ENCODE data around the gene POTEI. TPM values are rescaled to one million over a fixed set of nuclear protein-coding genes. Genes with fewer than 3 reads are reported as not detected.
"Not testable (repeated sequence)": the region's sequence is repeated elsewhere in the genome, so short reads cannot be mapped to it uniquely, and the experiment has no call there.

Gene POTEI
- polyA plus RNA-seq, 3 donors from 2014 or later = not detected

- not testable (repeated sequence) for H3K4me1 Mint-ChIP-seq; H3K36me3 Mint-ChIP-seq; H3K27ac Mint-ChIP-seq; H3K4me3 Mint-ChIP-seq; H3K9me3 Mint-ChIP-seq; H3K27me3 Mint-ChIP-seq (ENCODE audit: low read depth in 3 of 3); DNase-seq
Observed at GRCh38 chr2:130522390-130522789, 13.3 kb upstream of the POTEI start.

DNA sequence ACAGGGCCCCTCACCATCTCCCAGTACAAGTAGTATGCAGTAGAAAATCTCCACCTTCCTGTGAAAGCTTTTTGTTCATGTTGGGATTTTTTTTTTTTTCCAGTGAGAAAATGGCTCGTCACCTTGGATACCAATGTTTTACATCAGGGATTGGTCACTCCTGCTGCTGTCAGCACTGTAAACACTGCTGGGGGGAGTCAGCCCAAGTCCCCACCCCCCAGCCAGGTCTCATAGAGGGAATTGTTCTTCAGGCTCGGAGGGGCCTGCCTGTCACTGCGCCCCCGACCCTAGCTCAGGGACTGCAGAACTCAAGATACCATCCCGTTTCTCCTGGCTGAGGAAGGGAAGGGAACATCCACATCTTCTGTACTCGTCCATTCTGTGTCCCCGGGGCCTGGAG lies 11.9 kb upstream of the POTEI start, which contains the start of gene CFC1B:
CFC1B (plus strand) TSS at position 231 of the 400 bp plus-strand sequence. CDS start 263 bp downstream, outside the sequence.
- not testable (repeated sequence) for DNase-seq; H3K4me3 Mint-ChIP-seq; H3K36me3 Mint-ChIP-seq; H3K4me1 Mint-ChIP-seq; H3K27me3 Mint-ChIP-seq (ENCODE audit: low read depth in 3 of 3); H3K9me3 Mint-ChIP-seq; H3K27ac Mint-ChIP-seq

DNA sequence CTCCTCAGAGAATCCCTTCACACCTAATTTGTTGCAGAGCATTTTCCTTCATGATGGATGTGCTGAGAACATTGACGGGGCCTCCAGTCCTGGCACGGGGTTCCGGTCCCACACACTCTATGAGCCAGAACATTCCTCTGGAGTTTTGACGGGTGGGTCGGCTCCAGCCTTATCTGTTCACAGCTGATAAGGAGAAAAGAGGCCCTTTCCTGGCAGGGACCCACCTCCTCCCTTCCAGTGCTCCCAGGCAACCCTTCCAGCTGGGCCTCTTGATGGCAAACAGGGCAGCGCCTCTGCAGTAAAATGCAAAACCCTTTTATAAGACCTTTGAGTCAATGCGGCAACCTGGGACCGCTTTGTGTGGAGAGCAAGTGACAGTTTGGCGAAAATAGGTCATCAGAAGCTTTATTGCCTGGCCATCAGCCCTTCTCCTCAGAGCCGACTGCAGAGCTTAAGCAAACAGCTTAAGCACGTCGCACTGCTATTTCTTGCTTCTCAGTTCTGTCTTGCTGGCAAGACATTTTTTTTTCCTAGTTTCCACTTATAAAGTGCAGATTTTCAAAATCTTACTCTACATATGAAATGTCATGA lies 9.5 kb upstream of the POTEI start:
- not testable (repeated sequence) for H3K4me3 Mint-ChIP-seq; DNase-seq; H3K4me1 Mint-ChIP-seq; H3K9me3 Mint-ChIP-seq; H3K27ac Mint-ChIP-seq; H3K36me3 Mint-ChIP-seq; H3K27me3 Mint-ChIP-seq (ENCODE audit: low read depth in 3 of 3)

DNA sequence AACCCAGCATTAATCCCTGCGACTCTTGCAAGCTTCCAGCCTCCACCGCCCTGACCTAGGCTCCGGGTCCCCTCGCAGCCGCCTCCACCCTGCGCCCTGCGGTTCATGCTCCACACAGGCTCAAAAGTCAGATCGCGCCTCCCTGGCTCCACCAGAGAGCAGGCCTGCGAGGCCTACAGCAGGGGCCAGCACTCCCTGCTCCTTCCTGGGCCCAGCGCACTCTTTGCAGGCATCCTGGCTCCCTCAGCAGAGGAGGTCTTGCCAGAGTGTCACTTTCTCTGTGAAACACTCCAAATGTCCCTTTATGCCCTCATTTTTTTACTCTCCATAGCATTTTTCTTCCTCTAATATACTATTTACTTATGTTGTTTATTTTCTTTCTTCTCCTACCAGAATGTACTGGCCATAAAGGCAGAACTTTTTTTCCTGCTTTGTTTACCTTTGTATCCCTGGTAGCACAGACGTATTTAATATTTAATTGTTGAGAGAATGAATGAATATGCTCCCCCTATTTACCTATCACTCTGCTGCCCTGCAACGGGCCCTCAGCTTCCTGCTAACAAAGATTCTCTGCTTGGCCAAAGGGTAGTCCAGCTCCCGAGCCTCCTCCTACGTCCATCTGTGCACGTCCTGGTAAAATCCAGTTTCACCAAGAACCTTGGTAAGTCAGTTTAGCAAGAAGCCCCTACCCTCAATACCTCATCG lies 2.8 kb upstream of the POTEI start:
- not testable (repeated sequence) for H3K27ac Mint-ChIP-seq; H3K27me3 Mint-ChIP-seq (ENCODE audit: low read depth in 3 of 3); H3K9me3 Mint-ChIP-seq; H3K4me1 Mint-ChIP-seq; DNase-seq; H3K4me3 Mint-ChIP-seq; H3K36me3 Mint-ChIP-seq

GRCh38 chr2:130510807-130511746 lies 1.9 kb upstream of the POTEI start:
- not testable (repeated sequence) for H3K4me3 Mint-ChIP-seq; H3K27ac Mint-ChIP-seq; H3K9me3 Mint-ChIP-seq; H3K27me3 Mint-ChIP-seq (ENCODE audit: low read depth in 3 of 3); DNase-seq; H3K4me1 Mint-ChIP-seq; H3K36me3 Mint-ChIP-seq

DNA sequence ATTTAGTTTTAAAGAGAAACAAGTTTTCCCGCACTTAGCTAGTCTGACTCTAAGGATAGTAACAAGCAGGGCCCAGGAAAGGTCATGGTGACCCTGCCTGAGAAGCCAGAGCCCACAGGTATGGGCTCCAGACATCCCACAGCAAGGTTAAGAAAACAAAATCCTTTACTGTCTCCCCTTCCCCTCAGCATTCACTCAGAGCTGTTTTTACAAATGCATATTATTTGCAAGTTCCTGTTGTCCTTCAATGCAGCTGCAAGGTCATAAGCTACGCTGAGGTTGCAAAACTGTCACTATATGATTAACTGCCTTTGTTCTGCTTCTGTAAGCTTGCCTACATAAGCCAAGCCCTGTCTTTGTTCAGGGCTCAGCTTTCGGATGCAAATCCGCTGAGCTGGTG lies 18.1 kb downstream of the POTEI start:
- H3K27me3 Mint-ChIP-seq (ENCODE audit: low read depth in 3 of 3); DNase-seq; H3K9me3 Mint-ChIP-seq; H3K27ac Mint-ChIP-seq; H3K36me3 Mint-ChIP-seq; H3K4me1 Mint-ChIP-seq; H3K4me3 Mint-ChIP-seq: not testable (repeated sequence)

GRCh38 chr2:130455413-130455812 lies 53.7 kb downstream of the POTEI start:
- not testable (repeated sequence) for DNase-seq; H3K9me3 Mint-ChIP-seq; H3K4me1 Mint-ChIP-seq; H3K36me3 Mint-ChIP-seq; H3K4me3 Mint-ChIP-seq; H3K27ac Mint-ChIP-seq; H3K27me3 Mint-ChIP-seq (ENCODE audit: low read depth in 3 of 3)

- H3K4me3 Mint-ChIP-seq; H3K27me3 Mint-ChIP-seq (ENCODE audit: low read depth in 3 of 3); H3K36me3 Mint-ChIP-seq; DNase-seq; H3K27ac Mint-ChIP-seq; H3K9me3 Mint-ChIP-seq; H3K4me1 Mint-ChIP-seq: not testable (repeated sequence)
Observed at GRCh38 chr2:130454712-130455083, 54.4 kb downstream of the POTEI start.

DNA sequence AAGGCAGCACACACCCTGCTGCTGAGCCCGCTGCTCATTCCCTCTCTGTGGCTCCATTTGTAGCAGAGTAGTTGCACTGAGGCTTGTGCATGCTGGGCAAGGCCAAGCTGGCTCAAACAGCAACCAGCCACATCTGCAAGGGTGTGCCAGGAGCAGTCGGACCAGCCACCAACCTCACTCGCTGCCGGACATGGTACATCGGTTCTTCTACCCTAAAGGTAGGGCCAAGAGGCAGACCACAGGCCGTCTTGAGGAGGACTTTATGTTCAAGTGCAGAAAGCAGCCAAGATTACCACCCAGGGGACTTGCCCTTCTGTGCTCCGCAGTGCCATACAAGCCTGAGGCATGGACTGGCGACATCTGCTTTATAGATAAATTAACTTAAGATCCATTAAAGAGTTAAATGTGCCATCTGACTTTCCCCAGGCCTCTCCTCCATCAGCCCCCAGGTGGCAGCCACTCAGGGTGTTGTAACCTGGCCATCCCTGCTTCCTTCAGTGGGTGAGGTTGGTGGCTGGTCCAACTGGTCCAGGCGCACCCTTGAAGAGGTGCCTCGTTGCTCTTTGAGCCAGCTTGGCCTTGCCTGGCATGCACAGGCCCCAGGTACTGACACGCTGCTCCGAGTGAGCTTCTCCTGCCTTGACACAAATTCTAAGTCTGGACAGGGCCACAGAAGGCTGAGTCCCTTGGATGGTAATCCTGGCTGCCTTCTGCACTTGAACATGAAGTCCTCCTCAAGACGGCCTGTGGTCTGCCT lies 55.0 kb downstream of the POTEI start:
- H3K27ac Mint-ChIP-seq; H3K4me3 Mint-ChIP-seq; H3K36me3 Mint-ChIP-seq; H3K4me1 Mint-ChIP-seq; H3K27me3 Mint-ChIP-seq (ENCODE audit: low read depth in 3 of 3); H3K9me3 Mint-ChIP-seq; DNase-seq: not testable (repeated sequence)

DNA sequence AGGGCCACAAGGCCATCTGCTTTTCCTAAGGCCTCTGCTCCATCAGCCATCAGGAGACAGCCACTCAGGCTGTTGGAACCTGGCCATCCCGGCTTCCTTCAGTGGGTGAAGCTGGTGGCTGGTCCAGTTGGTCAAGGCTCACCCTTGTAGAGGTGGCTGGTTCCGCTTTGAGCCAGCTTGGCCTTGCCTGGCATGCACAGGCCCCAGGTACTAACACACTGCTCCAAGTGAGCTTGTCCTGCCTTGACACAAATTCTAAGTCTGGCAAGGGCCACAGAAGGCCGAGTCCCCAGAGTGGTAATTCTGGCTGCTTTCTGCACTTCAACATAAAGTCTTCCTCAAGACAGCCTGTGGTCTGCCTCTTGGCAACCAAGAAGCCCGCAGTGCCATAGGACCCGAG lies 56.2 kb downstream of the POTEI start:
- not testable (repeated sequence) for DNase-seq; H3K4me1 Mint-ChIP-seq; H3K9me3 Mint-ChIP-seq; H3K27ac Mint-ChIP-seq; H3K36me3 Mint-ChIP-seq; H3K27me3 Mint-ChIP-seq (ENCODE audit: low read depth in 3 of 3); H3K4me3 Mint-ChIP-seq

DNA sequence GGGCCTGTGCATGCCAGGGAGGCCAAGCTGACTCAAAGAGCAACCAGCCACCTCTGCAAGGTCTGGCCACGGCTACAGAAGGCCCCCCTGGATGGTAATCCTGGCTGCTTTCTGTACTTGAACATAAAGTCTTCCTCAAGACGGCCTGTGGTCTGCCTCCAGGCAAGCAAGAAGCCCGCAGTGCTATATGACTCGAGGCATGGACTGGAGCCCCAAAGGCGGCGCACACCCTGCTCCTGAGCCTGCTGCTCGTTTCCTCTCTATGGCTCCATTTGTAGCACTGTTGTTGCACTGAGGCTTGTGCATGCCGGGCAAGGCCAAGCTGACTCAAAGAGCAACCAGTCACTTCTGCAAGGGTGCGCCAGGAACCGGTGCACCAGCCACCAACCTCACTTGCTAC lies 57.3 kb downstream of the POTEI start:
- not testable (repeated sequence) for H3K9me3 Mint-ChIP-seq, H3K4me3 Mint-ChIP-seq, DNase-seq

DNA sequence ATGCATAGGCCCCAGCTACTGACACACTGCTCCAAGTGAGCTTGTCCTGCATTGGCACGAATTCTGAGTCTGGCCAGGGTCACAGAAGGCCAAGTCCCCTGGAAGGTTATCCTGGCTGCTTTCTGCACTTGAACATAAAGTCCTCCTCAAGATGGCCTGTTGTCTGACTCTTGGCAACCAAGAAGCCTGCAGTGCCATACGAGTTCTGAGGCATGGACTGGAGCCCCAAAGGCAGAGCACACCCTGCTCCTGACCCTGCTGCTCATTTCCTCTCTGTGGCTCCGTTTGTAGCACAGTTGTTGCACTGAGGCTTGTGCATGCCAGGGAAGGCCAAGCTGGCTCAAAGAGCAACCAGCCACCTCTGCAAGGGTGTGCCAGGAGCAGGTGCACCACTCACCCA lies 57.9 kb downstream of the POTEI start:
- not testable (repeated sequence) for DNase-seq

More for the DNA sequence above, 57.3 kb downstream of the POTEI start:
- H3K27ac Mint-ChIP-seq; H3K36me3 Mint-ChIP-seq; H3K27me3 Mint-ChIP-seq (ENCODE audit: low read depth in 3 of 3); H3K4me1 Mint-ChIP-seq: not testable (repeated sequence)

DNA sequence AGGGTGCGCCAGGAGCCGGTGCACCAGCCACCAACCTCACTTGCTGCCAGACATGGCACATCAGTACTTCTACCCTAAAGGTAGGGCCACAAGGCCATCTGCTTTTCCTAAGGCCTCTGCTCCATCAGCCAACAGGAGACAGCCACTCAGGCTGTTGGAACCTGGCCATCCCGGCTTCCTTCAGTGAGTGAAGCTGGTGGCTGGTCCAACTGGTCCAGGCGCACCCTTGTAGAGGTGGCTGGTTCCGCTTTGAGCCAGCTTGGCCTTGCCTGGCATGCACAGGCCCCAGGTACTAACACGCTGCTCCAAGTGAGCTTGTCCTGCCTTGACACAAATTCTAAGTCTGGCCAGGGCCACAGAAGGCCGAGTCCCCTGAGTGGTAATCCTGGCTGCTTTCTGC lies 58.8 kb downstream of the POTEI start:
- not testable (repeated sequence) for H3K27ac Mint-ChIP-seq, H3K36me3 Mint-ChIP-seq, H3K4me1 Mint-ChIP-seq

More for the DNA sequence above, 57.9 kb downstream of the POTEI start:
- not testable (repeated sequence) for H3K36me3 Mint-ChIP-seq; H3K27ac Mint-ChIP-seq; H3K4me3 Mint-ChIP-seq; H3K4me1 Mint-ChIP-seq; H3K27me3 Mint-ChIP-seq (ENCODE audit: low read depth in 3 of 3); H3K9me3 Mint-ChIP-seq

GRCh38 chr2:130427631-130428030 lies 81.5 kb downstream of the POTEI start:
- not testable (repeated sequence) for H3K36me3 Mint-ChIP-seq; H3K4me1 Mint-ChIP-seq; H3K27me3 Mint-ChIP-seq (ENCODE audit: low read depth in 3 of 3); H3K9me3 Mint-ChIP-seq
- H3K27ac Mint-ChIP-seq = peak overlapping the region in 1 of 6 donors; percentile 75
- H3K4me3 Mint-ChIP-seq = peak overlapping the region; percentile 72 to 89 (median 78)
- peak; percentile 9 to 27 (median 15) for DNase-seq

More for the DNA sequence above, 58.8 kb downstream of the POTEI start:
- H3K4me3 Mint-ChIP-seq; H3K9me3 Mint-ChIP-seq; DNase-seq; H3K27me3 Mint-ChIP-seq (ENCODE audit: low read depth in 3 of 3): not testable (repeated sequence)
